ENCODE data around the gene ZDHHC7. TPM values are rescaled to one million over a fixed set of nuclear protein-coding genes. Genes with fewer than 3 reads are reported as not detected.

ZDHHC7 gene
- total RNA-seq, 1 donor from 2014 or later, result 59.2 TPM

- Histone ChIP-seq H3K79me2 (ENCODE audit: insufficient read depth, low read length) (peaks cover 90% of the 10 kb centered on the region), H2AFZ (ENCODE audit: low read depth, low read length) (no peak overlapping the region), H3K9me3 (ENCODE audit: insufficient read depth, low read depth, low read length) (no peaks in the 10 kb centered on the region), H3K9ac (ENCODE audit: low read length) (no peak overlapping the region), H3K27me3 (ENCODE audit: insufficient read depth, low read length) (no peaks in the 10 kb centered on the region), H3K36me3 (ENCODE audit: insufficient read depth, low read length) (no peaks in the 10 kb centered on the region), H3K4me1 (ENCODE audit: insufficient read depth, low read length) (peaks cover 53% of the 10 kb centered on the region), H4K20me1 (ENCODE audit: insufficient read depth, low read length) (peaks cover 26% of the 10 kb centered on the region), H3K27ac (ENCODE audit: low read depth, low read length) (peak overlapping the region; percentile 97), H3K4me3 (ENCODE audit: insufficient read depth, low read depth, low read length) (no peak overlapping the region), H3K4me2 (ENCODE audit: low read length) (no peak overlapping the region)
- FAIRE-seq, result no peak
- Mint-ChIP-seq H3K4me3 (ENCODE audit: unreplicated experiment) (peak overlapping the region; percentile 40), H3K4me1 (ENCODE audit: low read depth, unreplicated experiment) (peaks cover 50% of the 10 kb centered on the region), H3K36me3 (ENCODE audit: low read depth, unreplicated experiment) (peaks cover 2% of the 10 kb centered on the region), H3K27ac (ENCODE audit: unreplicated experiment) (peak overlapping the region; percentile 62), H3K9me3 (ENCODE audit: unreplicated experiment) (no peaks in the 10 kb centered on the region), H3K27me3 (ENCODE audit: low read depth, unreplicated experiment) (no peaks in the 10 kb centered on the region)
- TF ChIP-seq EZH2 (IDR thresholded peaks at IDR 0.05; ENCODE audit: insufficient read depth, low read length) (no peak), CTCF (IDR thresholded peaks at IDR 0.05; ENCODE audit: insufficient read depth, low read depth, low read length) (no peak)
- DNase-seq (ENCODE audit: low read depth), result peak; percentile 43
Measured at GRCh38 chr16:85006639-85007038, 4.7 kb downstream of the ZDHHC7 start.

- H3K27ac Mint-ChIP-seq (ENCODE audit: unreplicated experiment), result peak overlapping the region; percentile 98
- peak overlapping the region; percentile 82 for H3K9ac ChIP-seq (ENCODE audit: low read length)
Measured at GRCh38 chr16:85005285-85006069, 5.9 kb downstream of the ZDHHC7 start.

More at GRCh38 chr16:85005285-85006069, 5.9 kb downstream of the ZDHHC7 start:
- H3K9me3 ChIP-seq (ENCODE audit: insufficient read depth, low read depth, low read length), result no peaks in the 10 kb centered on the region
- peak; percentile 81 for DNase-seq (ENCODE audit: low read depth)
- peak overlapping the region; percentile 97 for H3K27ac ChIP-seq (ENCODE audit: low read depth, low read length)
- no peaks in the 10 kb centered on the region for H3K36me3 ChIP-seq (ENCODE audit: insufficient read depth, low read length)
- peaks cover 30% of the 10 kb centered on the region for H4K20me1 ChIP-seq (ENCODE audit: insufficient read depth, low read length)
- H3K4me2 ChIP-seq (ENCODE audit: low read length), result peak overlapping the region; percentile 82
- no peak for FAIRE-seq
- peaks cover 55% of the 10 kb centered on the region for H3K4me1 Mint-ChIP-seq (ENCODE audit: low read depth, unreplicated experiment)
- no peaks in the 10 kb centered on the region for H3K27me3 ChIP-seq (ENCODE audit: insufficient read depth, low read length)
- H3K9me3 Mint-ChIP-seq (ENCODE audit: unreplicated experiment), result no peaks in the 10 kb centered on the region
- H3K4me1 ChIP-seq (ENCODE audit: insufficient read depth, low read length), result peaks cover 56% of the 10 kb centered on the region
- H3K4me3 Mint-ChIP-seq (ENCODE audit: unreplicated experiment), result peak overlapping the region; percentile 15
- peak overlapping the region; percentile 37 for H3K4me3 ChIP-seq (ENCODE audit: insufficient read depth, low read depth, low read length)
- peaks cover 94% of the 10 kb centered on the region for H3K79me2 ChIP-seq (ENCODE audit: insufficient read depth, low read length)
- peaks cover 2% of the 10 kb centered on the region for H3K36me3 Mint-ChIP-seq (ENCODE audit: low read depth, unreplicated experiment)
- no peak overlapping the region for H2AFZ ChIP-seq (ENCODE audit: low read depth, low read length)
- TF ChIP-seq EZH2 (IDR thresholded peaks at IDR 0.05; ENCODE audit: insufficient read depth, low read length) (no peak), CTCF (IDR thresholded peaks at IDR 0.05; ENCODE audit: insufficient read depth, low read depth, low read length) (no peak)
- H3K27me3 Mint-ChIP-seq (ENCODE audit: low read depth, unreplicated experiment), result no peaks in the 10 kb centered on the region

Measured in astrocyte (in vitro differentiated cells and primary cell).